ENCODE measurements around the gene SDHB.

SDHB gene

GRCh38 chr1:16986962-16987361, 66.9 kb downstream of the SDHB start:
- H3K4me3 ChIP-seq (ENCODE audit: low read length): no peak overlapping the region
- H3K9me3 ChIP-seq (ENCODE audit: control insufficient read depth, low read length): no peaks in the 10 kb centered on the region
- H3K27me3 ChIP-seq (ENCODE audit: control insufficient read depth, insufficient read depth, low read length): no peaks in the 10 kb centered on the region
- no peak overlapping the region for H3K9ac ChIP-seq (ENCODE audit: low read length)
- peaks cover 5% of the 10 kb centered on the region for H3K36me3 ChIP-seq (ENCODE audit: control insufficient read depth, insufficient read depth, low read length)
- no peaks in the 10 kb centered on the region for H3K4me1 ChIP-seq (ENCODE audit: control insufficient read depth, insufficient read depth, low read length)

- no peak overlapping the region for H3K4me3 ChIP-seq (ENCODE audit: low read length)
- no peak overlapping the region for H3K9ac ChIP-seq (ENCODE audit: low read length)
- H3K9me3 ChIP-seq (ENCODE audit: control insufficient read depth, low read length): no peaks in the 10 kb centered on the region
- no peaks in the 10 kb centered on the region for H3K4me1 ChIP-seq (ENCODE audit: control insufficient read depth, insufficient read depth, low read length)
- peaks cover under 1% of the 10 kb centered on the region for H3K27me3 ChIP-seq (ENCODE audit: control insufficient read depth, insufficient read depth, low read length)
- peaks cover 5% of the 10 kb centered on the region for H3K36me3 ChIP-seq (ENCODE audit: control insufficient read depth, insufficient read depth, low read length)
Measured at GRCh38 chr1:16986560-16986959, 67.3 kb downstream of the SDHB start.

- Histone ChIP-seq H3K9me3 (ENCODE audit: control insufficient read depth, low read length) (no peaks in the 10 kb centered on the region), H3K36me3 (ENCODE audit: control insufficient read depth, insufficient read depth, low read length) (peaks cover 5% of the 10 kb centered on the region), H3K4me1 (ENCODE audit: control insufficient read depth, insufficient read depth, low read length) (no peaks in the 10 kb centered on the region), H3K4me3 (ENCODE audit: low read length) (no peak overlapping the region), H3K9ac (ENCODE audit: low read length) (no peak overlapping the region), H3K27me3 (ENCODE audit: control insufficient read depth, insufficient read depth, low read length) (peaks cover 5% of the 10 kb centered on the region)
Measured at GRCh38 chr1:16986113-16986512, 67.7 kb downstream of the SDHB start.

- Histone ChIP-seq H3K9me3 (ENCODE audit: control insufficient read depth, low read length) (no peaks in the 10 kb centered on the region), H3K9ac (ENCODE audit: low read length) (no peak overlapping the region), H3K4me3 (ENCODE audit: low read length) (no peak overlapping the region), H3K36me3 (ENCODE audit: control insufficient read depth, insufficient read depth, low read length) (peaks cover 5% of the 10 kb centered on the region), H3K4me1 (ENCODE audit: control insufficient read depth, insufficient read depth, low read length) (no peaks in the 10 kb centered on the region), H3K27me3 (ENCODE audit: control insufficient read depth, insufficient read depth, low read length) (peaks cover 17% of the 10 kb centered on the region)
Measured at GRCh38 chr1:16984717-16985116, 69.1 kb downstream of the SDHB start.

GRCh38 chr1:16983649-16984048, 70.2 kb downstream of the SDHB start:
- H3K9ac ChIP-seq (ENCODE audit: low read length): no peak overlapping the region

GRCh38 chr1:16982902-16983301, 70.9 kb downstream of the SDHB start:
- H3K36me3 ChIP-seq (ENCODE audit: control insufficient read depth, insufficient read depth, low read length): peaks cover 2% of the 10 kb centered on the region
- H3K4me3 ChIP-seq (ENCODE audit: low read length): no peak overlapping the region
- no peak overlapping the region for H3K9ac ChIP-seq (ENCODE audit: low read length)
- peaks cover 24% of the 10 kb centered on the region for H3K27me3 ChIP-seq (ENCODE audit: control insufficient read depth, insufficient read depth, low read length)
- H3K4me1 ChIP-seq (ENCODE audit: control insufficient read depth, insufficient read depth, low read length): no peaks in the 10 kb centered on the region
- H3K9me3 ChIP-seq (ENCODE audit: control insufficient read depth, low read length): no peaks in the 10 kb centered on the region

More at GRCh38 chr1:16983649-16984048, 70.2 kb downstream of the SDHB start:
- H3K9me3 ChIP-seq (ENCODE audit: control insufficient read depth, low read length): no peaks in the 10 kb centered on the region
- no peak overlapping the region for H3K4me3 ChIP-seq (ENCODE audit: low read length)
- no peaks in the 10 kb centered on the region for H3K4me1 ChIP-seq (ENCODE audit: control insufficient read depth, insufficient read depth, low read length)
- peaks cover 5% of the 10 kb centered on the region for H3K36me3 ChIP-seq (ENCODE audit: control insufficient read depth, insufficient read depth, low read length)
- peaks cover 24% of the 10 kb centered on the region for H3K27me3 ChIP-seq (ENCODE audit: control insufficient read depth, insufficient read depth, low read length)

- H3K27me3 ChIP-seq (ENCODE audit: control insufficient read depth, insufficient read depth, low read length): peaks cover 24% of the 10 kb centered on the region
- H3K36me3 ChIP-seq (ENCODE audit: control insufficient read depth, insufficient read depth, low read length): no peaks in the 10 kb centered on the region
- H3K9ac ChIP-seq (ENCODE audit: low read length): no peak overlapping the region
- no peaks in the 10 kb centered on the region for H3K9me3 ChIP-seq (ENCODE audit: control insufficient read depth, low read length)
- no peaks in the 10 kb centered on the region for H3K4me1 ChIP-seq (ENCODE audit: control insufficient read depth, insufficient read depth, low read length)
- H3K4me3 ChIP-seq (ENCODE audit: low read length): no peak overlapping the region
Measured at GRCh38 chr1:16981269-16981849, 72.5 kb downstream of the SDHB start.

- H3K4me1 ChIP-seq (ENCODE audit: control insufficient read depth, insufficient read depth, low read length): no peaks in the 10 kb centered on the region
Measured at GRCh38 chr1:16980473-16981268, 73.2 kb downstream of the SDHB start, which contains the start of gene MFAP2. MFAP2 (minus strand) TSS chr1:16980620; CDS start chr1:16978273, 2,347 bp downstream.

GRCh38 chr1:16979475-16980327, 74.1 kb downstream of the SDHB start:
- Histone ChIP-seq H3K9ac (ENCODE audit: low read length) (no peak overlapping the region), H3K4me1 (ENCODE audit: control insufficient read depth, insufficient read depth, low read length) (no peaks in the 10 kb centered on the region), H3K36me3 (ENCODE audit: control insufficient read depth, insufficient read depth, low read length) (no peaks in the 10 kb centered on the region), H3K9me3 (ENCODE audit: control insufficient read depth, low read length) (no peaks in the 10 kb centered on the region), H3K27me3 (ENCODE audit: control insufficient read depth, insufficient read depth, low read length) (peaks cover 24% of the 10 kb centered on the region), H3K4me3 (ENCODE audit: low read length) (no peak overlapping the region)

More at GRCh38 chr1:16980473-16981268, 73.2 kb downstream of the SDHB start, which contains the start of gene MFAP2:
- Histone ChIP-seq H3K36me3 (ENCODE audit: control insufficient read depth, insufficient read depth, low read length) (no peaks in the 10 kb centered on the region), H3K9ac (ENCODE audit: low read length) (no peak within 1 kb of the TSS), H3K27me3 (ENCODE audit: control insufficient read depth, insufficient read depth, low read length) (peaks cover 24% of the 10 kb centered on the region), H3K4me3 (ENCODE audit: low read length) (no peak within 1 kb of the TSS), H3K9me3 (ENCODE audit: control insufficient read depth, low read length) (no peaks in the 10 kb centered on the region)

GRCh38 chr1:16978567-16979474, 75.0 kb downstream of the SDHB start:
- H3K36me3 ChIP-seq (ENCODE audit: control insufficient read depth, insufficient read depth, low read length): no peaks in the 10 kb centered on the region
- no peak overlapping the region for H3K9ac ChIP-seq (ENCODE audit: low read length)
- no peaks in the 10 kb centered on the region for H3K4me1 ChIP-seq (ENCODE audit: control insufficient read depth, insufficient read depth, low read length)
- no peak overlapping the region for H3K4me3 ChIP-seq (ENCODE audit: low read length)
- H3K27me3 ChIP-seq (ENCODE audit: control insufficient read depth, insufficient read depth, low read length): peaks cover 24% of the 10 kb centered on the region
- H3K9me3 ChIP-seq (ENCODE audit: control insufficient read depth, low read length): no peaks in the 10 kb centered on the region

GRCh38 chr1:16978139-16978538, 75.7 kb downstream of the SDHB start:
- Histone ChIP-seq H3K36me3 (ENCODE audit: control insufficient read depth, insufficient read depth, low read length) (no peaks in the 10 kb centered on the region), H3K4me1 (ENCODE audit: control insufficient read depth, insufficient read depth, low read length) (no peaks in the 10 kb centered on the region), H3K9me3 (ENCODE audit: control insufficient read depth, low read length) (no peaks in the 10 kb centered on the region), H3K9ac (ENCODE audit: low read length) (no peak overlapping the region), H3K27me3 (ENCODE audit: control insufficient read depth, insufficient read depth, low read length) (peaks cover 24% of the 10 kb centered on the region), H3K4me3 (ENCODE audit: low read length) (no peak overlapping the region)

Data from mucosa of stomach (tissue), 1 donor.